CD14-positive monocyte (primary cell): ENCODE data around the gene DSCAML1. TPM values are rescaled to one million over a fixed set of nuclear protein-coding genes. Genes with fewer than 3 reads are reported as not detected.

Experiments used
- DNase-seq, 3 donors: peaks; one replicate each; pipeline ENCODE4 v3.0.0-alpha.2; 2011 to 2022
- H2AFZ ChIP-seq: 2 replicates; pipeline ENCODE4 v1.6.0; 2012; ENCODE audit warnings: mild to moderate bottlenecking, low read depth, low read length, inconsistent platforms; ENCODE audit not compliant: insufficient read depth, poor library complexity, severe bottlenecking
- H3K27ac ChIP-seq, 2 donors: 1 replicate in 1 of 2; 2 replicates in 1 of 2; pipeline ENCODE4 v1.5.1; 2012 to 2013; ENCODE audit warnings: low read length in 2 of 2, control low read depth in 1 of 2, inconsistent platforms in 1 of 2, low read depth in 1 of 2, mild to moderate bottlenecking in 1 of 2
- H3K27me3 ChIP-seq, 2 donors: one replicate each; pipeline versions ENCODE4 v1.6.0 to v1.6.1; 2011 to 2013; ENCODE audit warnings: low read length in 2 of 2; ENCODE audit not compliant: control insufficient read depth in 2 of 2, insufficient read depth in 2 of 2
- H3K36me3 ChIP-seq, 2 donors: replicated peaks in 1 of 2; 1 replicate in 1 of 2; 2 replicates in 1 of 2; pipeline versions ENCODE4 v1.5.1 to v1.6.1; 2012 to 2013; ENCODE audit warnings: low read length in 2 of 2, control low read depth in 1 of 2, inconsistent platforms in 1 of 2, mild to moderate bottlenecking in 1 of 2; ENCODE audit not compliant: insufficient read depth in 2 of 2, control insufficient read depth in 1 of 2
- H3K4me1 ChIP-seq, 2 donors: 1 replicate in 1 of 2; 2 replicates in 1 of 2; pipeline versions ENCODE4 v1.5.1 to v1.6.1; 2012 to 2013; ENCODE audit warnings: low read length in 2 of 2, control low read depth in 1 of 2, inconsistent platforms in 1 of 2, mild to moderate bottlenecking in 1 of 2, moderate library complexity in 1 of 2; ENCODE audit not compliant: insufficient read depth in 2 of 2, control insufficient read depth in 1 of 2
- H3K4me2 ChIP-seq: replicated peaks from 2 replicates; pipeline ENCODE3; 2012; ENCODE audit warnings: low read length, moderate library complexity, mild to moderate bottlenecking; ENCODE audit not compliant: poor library complexity, severe bottlenecking; ENCODE audit errors: extremely low read depth
- H3K4me3 ChIP-seq, 3 experiments: fragments of 200-600 bp in 1 of 3; sonication (generic) in 1 of 3; replicated peaks in 1 of 3; 1 replicate in 2 of 3; 2 replicates in 1 of 3; pipeline ENCODE4 v1.5.1; 2011 to 2013; ENCODE audit warnings: low read length in 3 of 3, mild to moderate bottlenecking in 3 of 3, control low read depth in 2 of 3, low read depth in 2 of 3, inconsistent platforms in 1 of 3, moderate library complexity in 1 of 3
- H3K79me2 ChIP-seq: 2 replicates; pipeline ENCODE4 v1.6.0; 2012; ENCODE audit warnings: mild to moderate bottlenecking, control low read depth, inconsistent platforms, low read length, moderate library complexity; ENCODE audit not compliant: insufficient read depth
- H3K9ac ChIP-seq: 2 replicates; pipeline ENCODE4 v1.6.0; 2017; ENCODE audit warnings: low read length, mild to moderate bottlenecking; ENCODE audit not compliant: insufficient read depth, poor library complexity, severe bottlenecking
- H3K9me3 ChIP-seq, 2 donors: replicated peaks in 1 of 2; 1 replicate in 1 of 2; 2 replicates in 1 of 2; pipeline versions ENCODE4 v1.5.1 to v1.6.1; 2012 to 2013; ENCODE audit warnings: low read length in 2 of 2, control low read depth in 1 of 2; ENCODE audit not compliant: control insufficient read depth in 1 of 2, insufficient read depth in 1 of 2
- H4K20me1 ChIP-seq: 2 replicates; pipeline ENCODE4 v1.6.0; 2012; ENCODE audit warnings: mild to moderate bottlenecking, low read length, control low read depth, moderate library complexity; ENCODE audit not compliant: insufficient read depth
- H3K27ac Mint-ChIP-seq, 7 donors: one replicate each; pipeline ENCODE4 v1.8.0; 2020; ENCODE audit warnings: mild to moderate bottlenecking in 7 of 7, mixed read lengths in 7 of 7, moderate library complexity in 6 of 7, inconsistent platforms in 2 of 7
- H3K27me3 Mint-ChIP-seq, 3 donors: one replicate each; pipeline ENCODE4 v1.8.0; 2021 to 2022; ENCODE audit warnings: low read depth in 3 of 3, mild to moderate bottlenecking in 3 of 3, mixed read lengths in 3 of 3, moderate library complexity in 3 of 3, inconsistent platforms in 1 of 3
- H3K36me3 Mint-ChIP-seq, 2 donors: one replicate each; pipeline ENCODE4 v1.8.0; 2020; ENCODE audit warnings: mixed read lengths in 2 of 2, inconsistent platforms in 1 of 2, mild to moderate bottlenecking in 1 of 2
- H3K4me1 Mint-ChIP-seq: one replicate; pipeline ENCODE4 v1.8.0; 2020; ENCODE audit warnings: mild to moderate bottlenecking, mixed read lengths
- H3K4me3 Mint-ChIP-seq, 2 donors: one replicate each; pipeline ENCODE4 v1.8.0; 2020; ENCODE audit warnings: mild to moderate bottlenecking in 2 of 2, mixed read lengths in 2 of 2, moderate library complexity in 1 of 2
- H3K9me3 Mint-ChIP-seq, 7 donors: one replicate each; pipeline ENCODE4 v1.8.0; 2020 to 2022; ENCODE audit warnings: mixed read lengths in 7 of 7, mild to moderate bottlenecking in 6 of 7, moderate library complexity in 6 of 7, inconsistent platforms in 2 of 7
- CTCF ChIP-seq: fragments of 200-600 bp; IDR thresholded peaks from one replicate; pipeline ENCODE4 v1.8.0; 2022; ENCODE audit warnings: antibody characterized with exemption, mild to moderate bottlenecking
- WGBS: methylation state at CpG from one replicate; pipeline ENCODE4 v1.1.5; 2013; ENCODE audit warnings: missing lambda C conversion rate; ENCODE audit not compliant: insufficient coverage; 5-methylcytosine and 5-hydroxymethylcytosine counted together
- intact Hi-C, 2 donors: fragments of 100-400 bp; cut with micrococcal nuclease; formaldehyde crosslinking; loops; one replicate each; pipeline versions ENCODE4 v1.15.0 to v1.15.1; 2023
- polyA plus RNA-seq, 3 donors: library from polyadenylated mRNA; depleted of rRNA in 1 of 3; unstranded in 2 of 3; stranded (reverse) in 1 of 3; fragments of 300-500 nt in 2 of 3; fragments of >200 nt in 1 of 3; fragmentation: Illumina TruSeq in 2 of 3; gene quantifications; 1 replicate in 2 of 3; 2 replicates in 1 of 3; pipeline ENCODE4 v1.2.3, GENCODE V29; 2012 to 2021

Gene DSCAML1
- polyA plus RNA-seq, 3 donors, result not detected

- Histone ChIP-seq H3K36me3 (no peaks in the 10 kb centered on the region), H3K4me3 (no peak overlapping the region), H3K4me1 (no peaks in the 10 kb centered on the region), H2AFZ (no peak overlapping the region), H3K9me3 (no peaks in the 10 kb centered on the region), H3K79me2 (no peaks in the 10 kb centered on the region), H3K4me2 (no peak overlapping the region), H4K20me1 (no peaks in the 10 kb centered on the region), H3K9ac (no peak overlapping the region), H3K27me3 (no peaks in the 10 kb centered on the region), H3K27ac (no peak overlapping the region)
- Mint-ChIP-seq H3K9me3 (peaks cover 0 to 2% (median 0%) of the 10 kb centered on the region in 7 donors), H3K36me3 (no peaks in the 10 kb centered on the region), H3K4me3 (no peak overlapping the region), H3K4me1 (no peaks in the 10 kb centered on the region), H3K27me3 (peaks cover 5 to 17% (median 14%) of the 10 kb centered on the region in 3 donors), H3K27ac (no peak overlapping the region)
- TF ChIP-seq CTCF, result no peak
- intact Hi-C loops, result no loop called here
- WGBS, result 93% methylated on average over 7 of the region's 7 CpGs
- no peak for DNase-seq
These were observed 25.2 kb downstream of the DSCAML1 start for GRCh38 chr11:117771841-117772240.

- 94% methylated on average over 5 of the region's 6 CpGs for WGBS
- intact Hi-C loops, result no loop called here
- Histone ChIP-seq H3K4me3 (no peak overlapping the region), H4K20me1 (no peaks in the 10 kb centered on the region), H3K27ac (no peak overlapping the region), H3K9me3 (no peaks in the 10 kb centered on the region), H2AFZ (no peak overlapping the region), H3K36me3 (no peaks in the 10 kb centered on the region), H3K9ac (no peak overlapping the region), H3K4me1 (no peaks in the 10 kb centered on the region), H3K27me3 (no peaks in the 10 kb centered on the region), H3K4me2 (no peak overlapping the region), H3K79me2 (no peaks in the 10 kb centered on the region)
- H3K9me3 Mint-ChIP-seq, result peaks cover 0 to 2% (median 0%) of the 10 kb centered on the region in 7 donors
- peaks cover 5 to 17% (median 11%) of the 10 kb centered on the region in 3 donors for H3K27me3 Mint-ChIP-seq
- no peaks in the 10 kb centered on the region for H3K36me3 Mint-ChIP-seq
- no peaks in the 10 kb centered on the region for H3K4me1 Mint-ChIP-seq
- H3K27ac Mint-ChIP-seq, result peak overlapping the region in 1 of 7 donors; percentile 66
- no peak for TF ChIP-seq CTCF
- no peak overlapping the region for H3K4me3 Mint-ChIP-seq
- no peak for DNase-seq
These were observed 25.8 kb downstream of the DSCAML1 start for GRCh38 chr11:117771197-117771596.
